Psoas muscle (tissue), 8 donors: Measurements from ENCODE around the gene EPX. TPM values are rescaled to one million over a fixed set of nuclear protein-coding genes. Genes with fewer than 3 reads are reported as not detected.

ENCODE experiments used
- ATAC-seq, 4 donors: fragments of 200-7000 bp; cut with Tn5 transposase; one replicate each; pipeline ENCODE4 v1.9.1; 2020; ENCODE audit warnings: moderate library complexity in 3 of 4, mild to moderate bottlenecking in 2 of 4
- DNase-seq, 2 donors: peaks; one replicate each; pipeline ENCODE4 v3.0.0-alpha.2; 2020
- H3K27ac ChIP-seq: fragments of 200-600 bp; one replicate; pipeline ENCODE4 v1.8.0; 2022
- H3K27me3 ChIP-seq, 3 donors: fragments of 200-600 bp in 1 of 3; one replicate each; pipeline versions ENCODE4 v1.6.1 to v1.8.0; 2013 to 2022; ENCODE audit warnings: low read length in 2 of 3, mild to moderate bottlenecking in 2 of 3, moderate library complexity in 1 of 3; ENCODE audit not compliant: insufficient read depth in 3 of 3
- H3K36me3 ChIP-seq, 2 donors: fragments of 200-600 bp in 1 of 2; one replicate each; pipeline versions ENCODE4 v1.6.1 to v1.8.0; 2013 to 2022; ENCODE audit warnings: low read depth in 1 of 2, mild to moderate bottlenecking in 1 of 2, moderate library complexity in 1 of 2; ENCODE audit not compliant: insufficient read depth in 1 of 2
- H3K4me1 ChIP-seq: fragments of 200-600 bp; one replicate; pipeline ENCODE4 v1.8.0; 2022
- H3K4me3 ChIP-seq: fragments of 200-600 bp; one replicate; pipeline ENCODE4 v1.8.0; 2022; ENCODE audit warnings: mild to moderate bottlenecking
- H3K9me3 ChIP-seq: fragments of 200-600 bp; one replicate; pipeline ENCODE4 v1.8.0; 2022
- CTCF ChIP-seq: fragments of 200-600 bp; IDR thresholded peaks from one replicate; pipeline ENCODE4 v1.8.0; 2022; ENCODE audit warnings: antibody characterized with exemption
- WGBS, 3 donors: extraction: QIAGEN DNeasy Blood & Tissue Kit; methylation state at CpG; one replicate each; pipeline versions ENCODE4 v1.1.6 to v1.1.7; 2013; 5-methylcytosine and 5-hydroxymethylcytosine counted together
- intact Hi-C, 2 donors: fragments of 100-400 bp; cut with DNase I; formaldehyde crosslinking; loops; one replicate each; pipeline versions ENCODE4 v1.11.0 to v1.14.2; 2022
- polyA plus RNA-seq, 3 donors: library from polyadenylated mRNA; stranded (reverse); fragments of 200-250 nt; gene quantifications; one replicate each; pipeline ENCODE4 v1.2.3, GENCODE V29; 2013
- total RNA-seq, 4 donors: library from RNA; stranded (reverse); fragmentation: NEBNext Ultra II Directional in 2 of 4; extraction: Animal tissue kit (Norgen Biotek cat#: 25700) in 2 of 4; gene quantifications; one replicate each; pipeline versions ENCODE4 v1.2.1 to v1.2.4, GENCODE V29; 2021 to 2023
- donor health status: healthy with polysubstance abuse.
- donor health status: DM: no; HTN: no; CAD: no; lungs with moderate emphysema.
- donor health status: Bipolar disorder and iron deficiency.
- donor health status: healthy.
- donor health status: DM: yes; HTN: yes; CAD: no.
- donor health status: DM: no; HTN: no; CAD: no.
- donor health status: DM: no; HTN: no; CAD: no.
- donor health status: DM: yes; HTN: yes; CAD: no.

EPX gene
- total and polyA plus RNA-seq, 7 donors: 0.12 TPM; not detected in 6

DNA sequence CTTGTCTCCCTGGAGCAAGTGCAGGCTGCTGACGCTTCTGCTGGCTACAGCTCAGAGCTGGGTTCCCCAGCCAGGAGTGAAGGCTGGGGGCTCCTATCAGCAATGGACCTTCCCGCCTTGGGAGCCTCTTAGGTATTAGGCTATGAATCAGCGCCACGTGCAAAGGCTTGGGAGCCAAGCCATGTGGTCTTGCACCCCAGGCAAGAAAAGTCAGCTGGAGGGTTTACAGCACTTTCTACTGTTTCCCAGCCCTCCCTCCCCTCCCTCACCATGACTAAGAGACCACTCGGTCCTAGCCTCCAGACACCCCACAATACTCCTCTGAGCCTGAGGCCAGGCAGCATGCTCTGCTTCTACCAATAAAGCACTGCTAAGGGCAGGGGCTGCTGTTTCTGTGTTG lies 12.3 kb downstream of the EPX start:
- WGBS, 3 donors: 73 to 86% (median 84%) methylated on average over 2 to 5 of the region's 5 CpGs
- Histone ChIP-seq H3K27me3 (no peaks in the 10 kb centered on the region), H3K27ac (no peak overlapping the region), H3K4me3 (no peak overlapping the region), H3K9me3 (no peaks in the 10 kb centered on the region), H3K4me1 (no peaks in the 10 kb centered on the region), H3K36me3 (peaks cover 5 to 44% of the 10 kb centered on the region in 2 donors)
- ATAC-seq: no peak
- no peak for TF ChIP-seq CTCF
- intact Hi-C loops: no loop called here
- DNase-seq: no peak

GRCh38 chr17:58205936-58206335 lies 13.4 kb downstream of the EPX start:
- no peak for ATAC-seq
- H3K36me3 ChIP-seq: peaks cover 13 to 55% of the 10 kb centered on the region in 2 donors
- H3K4me3 ChIP-seq: no peak overlapping the region
- 88 to 91% (median 89%) methylated on average over 11 of the region's 11 CpGs for WGBS, 3 donors
- no peaks in the 10 kb centered on the region for H3K4me1 ChIP-seq
- no peak overlapping the region for H3K27ac ChIP-seq
- no peak for TF ChIP-seq CTCF
- intact Hi-C loops: no loop called here
- H3K9me3 ChIP-seq: no peaks in the 10 kb centered on the region
- no peak for DNase-seq
- no peaks in the 10 kb centered on the region for H3K27me3 ChIP-seq

- WGBS, 3 donors: 69 to 85% (median 77%) methylated on average over 3 of the region's 3 CpGs
- Histone ChIP-seq H3K27me3 (no peaks in the 10 kb centered on the region), H3K4me1 (no peaks in the 10 kb centered on the region), H3K4me3 (no peak overlapping the region), H3K27ac (no peak overlapping the region), H3K36me3 (peaks cover 13 to 70% of the 10 kb centered on the region in 2 donors), H3K9me3 (no peaks in the 10 kb centered on the region)
- TF ChIP-seq CTCF: no peak
- DNase-seq: no peak
- no peak for ATAC-seq
- intact Hi-C loops: no loop called here
Observed at GRCh38 chr17:58207451-58207850, 14.9 kb downstream of the EPX start.

- H3K27ac ChIP-seq: no peak overlapping the region
- peaks cover 16 to 79% of the 10 kb centered on the region in 2 donors for H3K36me3 ChIP-seq
- no peaks in the 10 kb centered on the region for H3K4me1 ChIP-seq
- DNase-seq (no peak), ATAC-seq (no peak)
- H3K9me3 ChIP-seq: no peaks in the 10 kb centered on the region
- intact Hi-C loops: no loop called here
- no peaks in the 10 kb centered on the region for H3K27me3 ChIP-seq
- H3K4me3 ChIP-seq: no peak overlapping the region
- no peak for TF ChIP-seq CTCF
- 91 to 95% (median 93%) methylated on average over 4 to 5 of the region's 5 CpGs for WGBS, 3 donors
Observed at GRCh38 chr17:58208344-58208743, 15.8 kb downstream of the EPX start.

DNA sequence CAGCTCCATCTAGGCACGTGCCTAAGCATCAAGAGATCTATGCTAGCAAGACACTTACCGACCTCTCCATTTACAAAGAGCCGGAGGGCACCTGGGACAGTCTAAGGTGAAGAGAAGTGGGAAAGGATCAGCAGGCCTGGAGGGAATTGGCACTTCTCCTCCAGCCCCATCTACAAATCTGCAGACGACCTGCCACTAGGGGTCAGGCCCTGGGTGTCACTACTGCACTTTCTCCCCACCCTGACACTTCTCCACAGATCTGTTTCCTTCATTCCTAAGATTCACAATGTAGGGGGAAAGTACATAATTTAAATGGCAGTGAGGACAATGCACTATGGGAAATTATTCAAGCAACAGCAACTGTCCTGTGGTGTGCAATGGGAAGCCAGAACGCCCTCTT lies 18.4 kb downstream of the EPX start:
- H3K27ac ChIP-seq: no peak overlapping the region
- no peak overlapping the region for H3K4me3 ChIP-seq
- H3K36me3 ChIP-seq: peaks cover 16 to 96% of the 10 kb centered on the region in 2 donors
- intact Hi-C loops: no loop called here
- no peak for ATAC-seq
- no peak for TF ChIP-seq CTCF
- H3K9me3 ChIP-seq: no peaks in the 10 kb centered on the region
- DNase-seq: no peak
- H3K27me3 ChIP-seq: no peaks in the 10 kb centered on the region
- 81 to 84% (median 82%) methylated on average over 5 of the region's 5 CpGs for WGBS, 3 donors
- H3K4me1 ChIP-seq: no peaks in the 10 kb centered on the region
